T-helper 1 cell treated with Interleukin-12 subunit alpha and Interleukin-12 subunit beta and Interleukin-4 antibody, amounts not matched to agents 30 μg/mL and 1 μg/mL, for 36 hours (primary cell): Measurements from ENCODE around the gene GOLT1B.

Experiments
- H3K27ac Mint-ChIP-seq: one replicate; pipeline ENCODE4 v1.8.0; 2021; ENCODE audit warnings: mild to moderate bottlenecking, mixed read lengths
- H3K27me3 Mint-ChIP-seq: one replicate; pipeline ENCODE4 v1.8.0; 2021; ENCODE audit warnings: low read depth, mixed read lengths
- H3K36me3 Mint-ChIP-seq: one replicate; pipeline ENCODE4 v1.8.0; 2021; ENCODE audit warnings: low read depth, mixed read lengths
- H3K4me1 Mint-ChIP-seq: one replicate; pipeline ENCODE4 v1.8.0; 2021; ENCODE audit warnings: low read depth, mixed read lengths
- H3K4me3 Mint-ChIP-seq: one replicate; pipeline ENCODE4 v1.8.0; 2021; ENCODE audit warnings: mild to moderate bottlenecking, moderate library complexity, mixed read lengths
- H3K9me3 Mint-ChIP-seq: one replicate; pipeline ENCODE4 v1.8.0; 2021; ENCODE audit warnings: mixed read lengths

Gene GOLT1B

GRCh38 chr12:21539797-21540196 is 38.2 kb downstream of the GOLT1B start:
- H3K4me1 Mint-ChIP-seq = no peaks in the 10 kb centered on the region
- no peaks in the 10 kb centered on the region for H3K36me3 Mint-ChIP-seq
- no peaks in the 10 kb centered on the region for H3K9me3 Mint-ChIP-seq
- no peak overlapping the region for H3K4me3 Mint-ChIP-seq
- H3K27ac Mint-ChIP-seq = no peak overlapping the region
- H3K27me3 Mint-ChIP-seq = no peaks in the 10 kb centered on the region

DNA sequence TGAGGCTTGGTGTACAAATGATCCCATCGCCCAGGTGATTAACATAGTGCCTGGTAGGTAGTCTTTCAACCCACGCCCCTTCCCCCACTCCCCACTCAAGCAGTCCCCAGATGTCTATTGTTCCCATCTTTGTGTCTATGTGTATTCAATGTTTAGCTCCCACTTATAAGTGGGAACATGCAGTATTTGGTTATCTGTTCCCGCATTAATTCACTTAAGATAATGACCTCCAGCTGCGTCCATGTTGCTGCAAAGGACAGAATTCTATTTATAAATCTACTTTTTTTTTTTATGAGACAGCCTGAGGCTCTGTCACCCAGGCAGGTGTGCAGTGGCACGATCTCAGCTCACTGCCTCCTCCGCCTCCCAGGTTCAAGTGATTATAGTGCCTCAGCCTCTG is 40.2 kb downstream of the GOLT1B start:
- Mint-ChIP-seq H3K4me3 (no peak overlapping the region), H3K27ac (no peak overlapping the region), H3K9me3 (no peaks in the 10 kb centered on the region), H3K4me1 (no peaks in the 10 kb centered on the region), H3K36me3 (no peaks in the 10 kb centered on the region), H3K27me3 (no peaks in the 10 kb centered on the region)

GRCh38 chr12:21542403-21542802 is 40.8 kb downstream of the GOLT1B start:
- no peaks in the 10 kb centered on the region for H3K9me3 Mint-ChIP-seq
- H3K27ac Mint-ChIP-seq = no peak overlapping the region
- no peak overlapping the region for H3K4me3 Mint-ChIP-seq
- no peaks in the 10 kb centered on the region for H3K4me1 Mint-ChIP-seq
- H3K36me3 Mint-ChIP-seq = no peaks in the 10 kb centered on the region
- H3K27me3 Mint-ChIP-seq = no peaks in the 10 kb centered on the region

DNA sequence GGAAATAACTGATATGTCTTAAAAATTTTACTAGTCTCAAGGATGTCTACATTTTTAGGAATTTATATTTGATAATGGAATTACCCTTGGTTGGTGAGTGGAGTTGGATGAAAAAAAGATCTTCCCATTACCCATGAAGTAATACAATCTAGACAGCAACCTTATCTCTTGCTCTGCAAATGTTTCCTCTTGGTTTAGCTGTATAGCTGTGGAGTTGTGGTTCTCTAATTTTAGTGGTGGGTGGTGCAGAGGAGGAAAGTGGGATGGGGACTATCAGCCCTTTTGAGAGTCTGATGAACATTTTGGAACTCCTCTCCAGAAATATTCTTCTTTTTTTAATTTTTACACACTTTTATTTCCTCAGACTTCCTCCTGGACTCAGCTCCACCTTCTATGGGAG is 41.6 kb downstream of the GOLT1B start:
- H3K4me1 Mint-ChIP-seq = no peaks in the 10 kb centered on the region
- no peaks in the 10 kb centered on the region for H3K9me3 Mint-ChIP-seq
- no peak overlapping the region for H3K4me3 Mint-ChIP-seq
- H3K27ac Mint-ChIP-seq = no peak overlapping the region
- no peaks in the 10 kb centered on the region for H3K36me3 Mint-ChIP-seq
- no peaks in the 10 kb centered on the region for H3K27me3 Mint-ChIP-seq

- H3K27ac Mint-ChIP-seq = no peak overlapping the region
- H3K4me3 Mint-ChIP-seq = no peak overlapping the region
- H3K4me1 Mint-ChIP-seq = no peaks in the 10 kb centered on the region
- no peaks in the 10 kb centered on the region for H3K36me3 Mint-ChIP-seq
- H3K9me3 Mint-ChIP-seq = no peaks in the 10 kb centered on the region
- H3K27me3 Mint-ChIP-seq = no peaks in the 10 kb centered on the region
These were observed 44.0 kb downstream of the GOLT1B start for GRCh38 chr12:21545557-21545956.

DNA sequence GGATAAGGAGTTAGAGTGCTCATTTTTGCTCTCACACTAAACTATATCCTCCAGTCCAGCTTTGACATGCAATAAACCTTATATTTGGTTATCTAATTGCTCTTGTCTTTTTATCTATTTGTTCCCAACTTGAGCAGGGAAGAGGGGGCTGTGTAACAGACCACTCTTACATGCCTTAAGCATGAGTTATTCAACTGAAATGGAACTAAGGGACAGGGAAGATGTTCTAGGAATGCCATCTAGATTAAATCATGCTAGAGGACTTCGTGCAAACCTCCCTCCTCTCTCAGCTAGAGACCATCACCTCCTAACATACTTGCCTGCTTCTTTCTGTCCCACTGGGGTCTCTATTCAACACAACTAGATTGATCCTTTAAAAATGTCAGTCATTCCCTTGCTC is 45.1 kb downstream of the GOLT1B start:
- Mint-ChIP-seq H3K27me3 (no peaks in the 10 kb centered on the region), H3K4me1 (no peaks in the 10 kb centered on the region)

DNA sequence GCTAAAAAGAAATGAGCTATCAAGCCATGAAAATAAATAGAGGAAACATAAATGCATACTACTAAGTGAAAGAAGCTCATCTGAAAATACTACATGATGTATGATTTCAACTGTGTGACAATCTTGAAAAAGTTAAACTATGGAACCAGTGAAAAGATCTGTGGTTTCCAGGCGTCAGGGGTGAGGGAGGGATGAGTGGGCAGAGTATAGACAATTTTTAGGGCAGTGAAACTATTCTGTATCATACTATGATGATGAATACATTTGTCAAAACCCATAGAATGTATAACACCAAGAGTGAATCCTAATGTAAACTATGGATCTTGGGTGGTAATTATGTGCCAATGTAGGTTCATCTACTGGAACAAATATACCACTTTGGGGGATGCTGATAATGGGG is 45.8 kb downstream of the GOLT1B start:
- H3K36me3 Mint-ChIP-seq = no peaks in the 10 kb centered on the region
- H3K9me3 Mint-ChIP-seq = no peaks in the 10 kb centered on the region
- H3K4me3 Mint-ChIP-seq = no peak overlapping the region
- H3K27ac Mint-ChIP-seq = no peak overlapping the region
- no peaks in the 10 kb centered on the region for H3K27me3 Mint-ChIP-seq
- no peaks in the 10 kb centered on the region for H3K4me1 Mint-ChIP-seq

More for the DNA sequence above, 45.1 kb downstream of the GOLT1B start:
- Mint-ChIP-seq H3K27ac (no peak overlapping the region), H3K9me3 (no peaks in the 10 kb centered on the region), H3K36me3 (no peaks in the 10 kb centered on the region), H3K4me3 (no peak overlapping the region)

DNA sequence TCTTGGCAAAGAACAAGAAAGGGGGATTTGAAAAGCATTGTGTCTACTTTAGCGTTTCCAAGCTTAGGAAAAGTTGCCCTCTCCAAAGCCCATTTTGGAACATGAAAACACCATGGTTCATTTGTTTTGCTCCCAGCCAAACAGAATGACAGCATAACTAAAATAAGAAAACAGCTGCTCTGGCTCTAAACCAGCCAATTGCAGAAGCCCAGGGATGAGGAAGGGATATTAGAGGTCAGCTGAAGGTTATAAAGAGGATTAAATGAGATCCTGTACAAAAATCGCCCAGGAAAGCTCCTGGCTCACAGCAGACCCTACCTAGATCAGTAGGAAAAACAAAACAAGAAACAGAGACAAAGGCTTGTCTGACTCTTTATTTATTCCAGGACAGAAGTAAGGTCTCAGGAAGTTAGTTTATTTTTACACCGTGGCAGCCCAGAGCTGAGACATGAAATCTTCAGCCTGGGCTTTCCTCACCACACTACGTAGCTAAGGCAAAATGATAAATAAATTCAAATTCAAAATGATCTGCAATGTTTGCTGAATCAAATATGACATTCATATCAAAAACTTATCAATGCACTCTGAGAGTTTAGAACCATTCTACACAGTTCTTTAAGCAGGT is 50.4 kb downstream of the GOLT1B start:
- no peaks in the 10 kb centered on the region for H3K27me3 Mint-ChIP-seq
- no peak overlapping the region for H3K27ac Mint-ChIP-seq
- H3K9me3 Mint-ChIP-seq = no peaks in the 10 kb centered on the region
- H3K36me3 Mint-ChIP-seq = no peaks in the 10 kb centered on the region
- H3K4me1 Mint-ChIP-seq = no peaks in the 10 kb centered on the region
- H3K4me3 Mint-ChIP-seq = no peak overlapping the region

- Mint-ChIP-seq H3K36me3 (no peaks in the 10 kb centered on the region), H3K27me3 (no peaks in the 10 kb centered on the region), H3K4me3 (no peak overlapping the region), H3K27ac (no peak overlapping the region), H3K4me1 (no peaks in the 10 kb centered on the region), H3K9me3 (no peaks in the 10 kb centered on the region)
These were observed 51.2 kb downstream of the GOLT1B start for GRCh38 chr12:21552635-21553328.

GRCh38 chr12:21553329-21553675 is 51.7 kb downstream of the GOLT1B start:
- no peaks in the 10 kb centered on the region for H3K9me3 Mint-ChIP-seq
- H3K27me3 Mint-ChIP-seq = no peaks in the 10 kb centered on the region
- no peak overlapping the region for H3K4me3 Mint-ChIP-seq
- H3K4me1 Mint-ChIP-seq = no peaks in the 10 kb centered on the region
- H3K27ac Mint-ChIP-seq = no peak overlapping the region
- H3K36me3 Mint-ChIP-seq = no peaks in the 10 kb centered on the region

GRCh38 chr12:21558100-21558679 is 56.6 kb downstream of the GOLT1B start:
- H3K4me3 Mint-ChIP-seq = no peak overlapping the region
- no peaks in the 10 kb centered on the region for H3K9me3 Mint-ChIP-seq
- H3K36me3 Mint-ChIP-seq = no peaks in the 10 kb centered on the region
- peaks cover 7% of the 10 kb centered on the region for H3K4me1 Mint-ChIP-seq
- no peak overlapping the region for H3K27ac Mint-ChIP-seq
- no peaks in the 10 kb centered on the region for H3K27me3 Mint-ChIP-seq

DNA sequence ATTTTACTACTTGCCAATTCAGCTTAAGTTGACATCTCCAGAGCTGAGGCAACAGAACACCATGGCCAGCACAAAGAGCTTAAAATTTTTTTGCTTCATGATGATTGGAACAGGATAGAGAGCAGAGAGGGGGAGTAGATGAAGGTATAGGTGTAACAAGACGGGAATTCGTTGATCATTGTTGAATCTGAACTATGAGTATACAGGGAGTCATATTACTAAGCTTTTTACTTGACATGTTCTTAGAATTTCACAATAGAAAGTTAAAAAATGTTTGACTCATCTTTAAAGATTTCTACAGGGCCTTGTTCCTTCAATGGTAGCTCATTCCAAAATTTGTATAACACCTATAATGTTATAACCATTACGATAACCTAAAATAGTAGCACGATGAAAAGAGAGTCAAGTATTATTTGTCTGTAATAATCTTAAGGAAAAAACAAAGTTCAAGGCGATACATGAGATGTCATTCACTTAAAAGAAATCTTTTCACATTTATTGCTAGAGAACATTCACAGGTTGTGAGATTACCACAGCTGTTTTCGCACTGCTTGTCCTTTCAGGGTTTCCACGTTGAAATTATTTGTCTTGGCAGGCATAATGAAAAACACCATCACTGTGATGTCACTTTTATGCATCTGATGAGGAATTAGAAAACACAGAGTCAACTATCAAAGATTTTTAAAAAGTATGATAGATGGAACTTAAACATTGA is 58.4 kb downstream of the GOLT1B start:
- no peak overlapping the region for H3K4me3 Mint-ChIP-seq
- no peaks in the 10 kb centered on the region for H3K9me3 Mint-ChIP-seq
- H3K27me3 Mint-ChIP-seq = no peaks in the 10 kb centered on the region
- peaks cover 7% of the 10 kb centered on the region for H3K4me1 Mint-ChIP-seq
- no peaks in the 10 kb centered on the region for H3K36me3 Mint-ChIP-seq
- no peak overlapping the region for H3K27ac Mint-ChIP-seq

- Mint-ChIP-seq H3K27ac (no peak overlapping the region), H3K36me3 (no peaks in the 10 kb centered on the region), H3K4me1 (peaks cover 7% of the 10 kb centered on the region), H3K4me3 (no peak overlapping the region), H3K9me3 (no peaks in the 10 kb centered on the region), H3K27me3 (no peaks in the 10 kb centered on the region)
These were observed 59.6 kb downstream of the GOLT1B start for GRCh38 chr12:21561158-21561557.

- peaks cover 7% of the 10 kb centered on the region for H3K4me1 Mint-ChIP-seq
- no peak overlapping the region for H3K27ac Mint-ChIP-seq
- H3K4me3 Mint-ChIP-seq = no peak overlapping the region
- no peaks in the 10 kb centered on the region for H3K27me3 Mint-ChIP-seq
- no peaks in the 10 kb centered on the region for H3K36me3 Mint-ChIP-seq
- H3K9me3 Mint-ChIP-seq = no peaks in the 10 kb centered on the region
These were observed 61.3 kb downstream of the GOLT1B start for GRCh38 chr12:21562859-21563258.
